ENCODE results near the gene GOLGA8T.
"Not testable (repeated sequence)": the region's sequence is repeated elsewhere in the genome, so short reads cannot be mapped to it uniquely, and the experiment has no call there.

GOLGA8T gene

GRCh38 chr15:30134751-30135150 lies at the start of gene GOLGA8T:
TSS of gene GOLGA8T (plus strand) at chr15:30135051. CDS start at chr15:30135149, 98 bp downstream.
- DNase-seq = not testable (repeated sequence)

DNA sequence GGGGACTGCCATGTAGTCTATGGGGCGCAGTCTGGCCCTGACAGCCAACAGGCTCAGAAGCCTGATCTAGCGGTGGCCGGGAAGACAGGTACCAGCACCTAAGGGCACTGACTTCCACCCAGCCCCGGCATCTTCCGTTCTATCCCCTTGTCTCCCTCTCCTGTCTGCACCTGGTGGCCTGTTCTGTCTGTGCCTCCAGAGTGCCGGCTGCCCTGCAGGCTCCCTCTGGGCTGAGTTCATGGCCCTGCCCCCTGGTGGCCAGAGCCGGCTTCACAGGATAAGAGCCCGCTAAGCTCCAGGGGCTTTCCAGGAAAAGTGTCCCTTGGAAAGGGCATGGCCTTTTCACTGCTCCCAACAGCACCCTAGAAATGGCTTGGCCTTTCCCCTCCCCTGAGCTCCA lies 37.0 kb upstream of the GOLGA8T start:
- not testable (repeated sequence) for DNase-seq

DNA sequence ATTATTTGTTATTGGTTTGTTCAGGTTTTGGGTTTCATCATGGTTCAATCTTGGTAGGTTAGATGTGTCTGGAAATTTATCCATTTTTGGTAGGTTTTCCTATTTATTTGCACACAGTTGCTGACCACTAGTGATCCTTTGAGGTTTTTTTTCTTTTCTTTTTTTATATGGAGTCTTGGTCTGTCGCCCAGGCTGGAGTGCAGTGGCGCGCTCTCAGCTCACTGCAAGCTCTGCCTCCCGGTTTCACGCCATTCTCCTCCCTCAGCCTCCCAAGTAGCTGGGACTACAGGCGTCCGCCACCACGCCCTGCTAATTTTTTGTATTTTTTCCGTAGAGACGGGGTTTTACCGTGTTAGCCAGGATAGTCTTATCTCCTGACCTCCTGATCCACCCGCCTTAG lies 32.0 kb upstream of the GOLGA8T start:
- not testable (repeated sequence) for DNase-seq

DNA sequence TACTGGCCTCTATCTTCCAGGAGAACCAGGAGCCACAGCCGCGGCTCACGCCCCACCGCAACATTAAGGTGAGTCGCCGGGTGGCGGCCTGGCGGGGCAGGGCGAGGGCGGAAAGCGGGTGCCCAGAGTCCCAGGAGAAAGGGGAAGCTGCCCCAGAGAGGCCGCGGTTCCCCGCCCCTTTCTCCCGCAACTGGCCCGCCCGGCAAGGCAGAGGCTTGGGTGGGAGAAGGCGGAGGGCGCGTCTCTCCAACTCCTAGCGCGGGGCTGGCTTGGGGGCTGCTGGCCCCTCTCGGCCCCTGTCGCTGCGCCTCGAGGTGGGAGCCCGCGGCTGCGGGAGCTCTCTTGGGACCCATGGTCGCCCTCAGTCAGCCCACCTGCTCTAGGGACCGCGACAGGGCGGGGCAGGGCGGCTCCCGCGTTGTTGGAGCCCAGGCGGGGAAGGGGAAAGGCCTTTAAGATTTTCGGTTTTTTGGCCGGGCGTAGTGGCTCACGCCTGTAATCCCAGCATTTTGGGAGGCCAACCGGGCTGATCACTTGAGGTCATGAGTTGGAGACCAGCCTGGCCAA lies 30.8 kb upstream of the GOLGA8T start:
- not testable (repeated sequence) for DNase-seq

- DNase-seq = not testable (repeated sequence)
Measured at GRCh38 chr15:30110591-30110990, 24.3 kb upstream of the GOLGA8T start.

DNA sequence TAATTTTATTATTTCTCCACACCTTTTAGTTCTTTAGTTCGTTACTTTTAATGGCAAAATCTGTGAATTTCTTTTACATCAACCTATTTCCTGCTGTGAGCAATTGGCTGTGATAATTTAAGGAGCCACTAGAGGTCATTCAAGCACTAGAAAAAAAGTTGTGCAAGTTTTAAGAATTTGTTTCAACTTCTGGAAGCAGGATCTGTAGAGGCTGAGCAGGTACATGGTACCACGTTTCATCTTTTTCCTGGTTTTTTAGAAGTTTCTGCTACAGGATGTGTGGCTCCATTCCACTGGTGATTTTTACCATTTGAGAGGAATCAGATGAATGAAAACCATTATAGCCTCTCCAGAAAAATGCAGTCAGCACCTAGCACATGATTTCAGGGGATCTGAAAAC lies 4.8 kb upstream of the GOLGA8T start:
- DNase-seq = not testable (repeated sequence)

DNA sequence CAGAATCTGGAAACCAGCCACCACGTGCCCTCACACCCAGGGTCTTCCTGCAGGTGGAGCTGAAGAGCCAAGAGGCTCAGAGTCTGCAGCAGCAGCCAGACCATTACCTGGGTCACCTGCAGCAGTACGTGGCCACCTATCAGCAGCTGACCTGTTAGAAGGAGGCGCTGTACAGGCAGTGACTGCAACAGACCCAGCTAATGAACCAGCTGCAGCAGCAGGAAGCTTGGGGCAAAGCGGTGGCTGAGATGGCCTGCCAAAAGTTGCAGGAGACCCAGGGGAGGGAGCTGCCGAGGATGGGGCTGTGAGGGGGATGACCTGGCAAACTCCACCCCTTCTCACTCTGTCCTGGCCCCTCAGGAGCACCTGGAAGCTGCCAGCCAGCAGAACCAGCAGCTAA lies 8.4 kb downstream of the GOLGA8T start:
- not testable (repeated sequence) for DNase-seq

DNA sequence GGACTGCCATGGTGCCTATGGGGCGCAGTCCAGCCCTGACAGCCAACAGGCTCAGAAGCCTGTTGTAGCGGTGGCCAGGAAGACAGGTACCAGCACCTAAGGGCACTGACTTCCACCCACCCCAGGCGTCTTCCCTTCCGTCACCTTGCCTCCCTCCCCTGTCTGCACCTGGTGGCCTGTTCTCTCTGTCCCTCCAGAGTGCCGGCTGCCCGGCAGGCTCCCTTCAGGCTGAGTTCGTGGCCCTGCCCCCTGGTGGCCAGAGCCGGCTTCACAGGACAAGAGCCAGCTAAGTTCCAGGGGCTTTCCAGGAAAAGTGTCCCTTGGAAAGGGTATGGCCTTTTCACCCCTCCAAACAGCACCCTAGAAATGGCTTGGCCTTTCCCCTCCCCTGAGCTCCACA lies 15.0 kb downstream of the GOLGA8T start:
- DNase-seq = not testable (repeated sequence)

DNA sequence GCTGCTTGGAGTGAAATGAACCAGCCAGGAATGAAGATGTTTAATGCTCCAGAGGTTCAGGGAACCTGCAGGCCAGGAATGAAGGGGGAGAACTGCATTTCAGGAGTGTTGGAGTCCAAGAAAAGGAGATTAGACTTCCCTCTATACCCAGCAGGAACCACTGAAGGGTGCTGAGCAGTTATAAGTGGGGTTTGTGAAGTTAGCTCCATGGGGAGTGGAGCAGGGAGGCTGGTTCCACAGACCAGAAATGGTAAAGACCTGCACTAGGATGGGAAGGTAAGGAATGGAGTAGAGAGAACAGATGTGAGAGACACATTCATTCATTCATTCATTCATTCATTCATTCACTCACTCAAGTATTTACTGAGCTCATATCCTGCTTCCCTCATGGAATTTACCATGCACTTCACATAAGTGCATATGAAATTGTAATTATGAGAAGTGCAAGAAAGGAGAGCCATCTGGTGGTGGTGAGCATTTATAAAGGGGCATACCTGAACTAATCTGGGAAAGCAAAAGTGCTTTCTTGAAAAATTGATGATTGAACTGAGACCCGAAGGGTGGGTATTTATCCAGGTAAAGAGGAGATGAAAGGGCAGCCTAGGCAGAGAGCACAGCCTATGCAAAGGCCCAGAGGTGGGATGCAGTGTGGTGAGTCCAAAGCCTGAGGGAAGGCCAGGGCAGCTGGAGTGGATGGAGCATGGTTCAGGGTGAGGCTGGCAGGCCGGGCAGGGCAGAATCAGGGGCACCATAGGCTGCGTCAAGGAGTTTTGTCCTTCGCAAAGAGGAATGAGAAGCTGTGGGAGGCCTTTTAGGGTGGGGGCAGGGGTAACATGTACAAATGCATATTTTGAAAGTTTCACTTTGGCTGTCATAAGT lies 27.9 kb downstream of the GOLGA8T start:
- not testable (repeated sequence) for DNase-seq

GRCh38 chr15:30163759-30164158 lies 28.9 kb downstream of the GOLGA8T start:
- not testable (repeated sequence) for DNase-seq

- DNase-seq = not testable (repeated sequence)
Measured at GRCh38 chr15:30164257-30164656, 29.4 kb downstream of the GOLGA8T start.

DNA sequence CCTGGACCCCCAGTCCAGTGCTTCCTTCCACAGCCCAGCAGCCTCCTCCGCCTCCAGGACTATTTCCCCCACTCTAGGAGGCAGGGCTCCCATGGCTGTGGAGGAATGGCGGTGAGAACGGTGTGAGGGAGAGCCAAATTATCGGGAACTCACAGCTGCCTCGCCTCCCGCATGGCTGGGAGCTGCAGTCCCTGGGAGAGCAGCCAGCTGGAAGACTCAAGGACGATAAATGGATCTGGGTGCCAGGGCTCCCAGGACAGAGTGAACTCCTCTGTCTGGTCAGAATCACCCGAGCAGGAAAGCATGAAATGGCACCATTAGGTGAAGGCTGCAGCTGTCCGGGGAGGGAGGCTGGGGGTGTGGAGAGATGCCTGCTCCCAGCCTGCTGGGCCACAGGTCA lies 32.6 kb downstream of the GOLGA8T start:
- not testable (repeated sequence) for DNase-seq

DNA sequence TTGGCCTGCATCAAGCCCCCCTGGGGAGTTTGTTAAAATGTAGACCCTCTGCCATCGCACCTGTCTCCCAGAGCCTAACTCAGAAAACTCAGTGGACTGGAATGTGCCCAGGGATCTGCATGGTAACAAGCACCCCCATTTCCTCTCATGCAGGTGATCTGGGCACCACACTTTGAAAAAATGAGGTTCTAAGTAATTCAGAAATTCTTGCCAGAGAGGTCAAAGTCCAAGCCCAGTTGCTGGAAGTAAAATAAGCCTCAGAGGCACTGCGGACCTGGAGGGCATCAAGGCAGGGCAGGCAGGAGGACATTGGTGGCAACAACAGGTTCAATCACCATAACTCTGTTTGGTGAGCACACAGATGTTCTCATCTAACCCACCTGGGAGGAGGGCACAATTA lies 33.0 kb downstream of the GOLGA8T start:
- not testable (repeated sequence) for DNase-seq

DNA sequence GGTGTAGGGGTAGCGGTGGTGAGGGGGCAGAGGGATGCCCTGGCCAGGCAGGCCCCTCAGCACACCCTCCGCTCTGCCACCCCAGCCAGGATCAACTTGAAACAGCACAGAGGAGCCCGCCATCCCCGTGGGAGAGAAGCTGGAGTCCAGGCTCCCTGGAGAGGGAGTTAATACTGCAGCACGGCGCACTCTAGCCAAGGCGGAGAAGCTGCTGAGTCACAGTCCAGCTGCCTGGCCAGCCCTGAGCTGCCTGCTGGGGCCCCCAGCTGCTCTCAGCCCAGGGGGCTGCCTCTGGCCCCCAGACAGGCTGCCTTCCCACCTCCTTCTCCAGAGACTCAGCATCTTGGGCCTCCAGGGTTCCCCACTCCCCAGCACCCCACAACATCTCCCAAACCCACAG lies 36.6 kb downstream of the GOLGA8T start:
- not testable (repeated sequence) for DNase-seq

DNA sequence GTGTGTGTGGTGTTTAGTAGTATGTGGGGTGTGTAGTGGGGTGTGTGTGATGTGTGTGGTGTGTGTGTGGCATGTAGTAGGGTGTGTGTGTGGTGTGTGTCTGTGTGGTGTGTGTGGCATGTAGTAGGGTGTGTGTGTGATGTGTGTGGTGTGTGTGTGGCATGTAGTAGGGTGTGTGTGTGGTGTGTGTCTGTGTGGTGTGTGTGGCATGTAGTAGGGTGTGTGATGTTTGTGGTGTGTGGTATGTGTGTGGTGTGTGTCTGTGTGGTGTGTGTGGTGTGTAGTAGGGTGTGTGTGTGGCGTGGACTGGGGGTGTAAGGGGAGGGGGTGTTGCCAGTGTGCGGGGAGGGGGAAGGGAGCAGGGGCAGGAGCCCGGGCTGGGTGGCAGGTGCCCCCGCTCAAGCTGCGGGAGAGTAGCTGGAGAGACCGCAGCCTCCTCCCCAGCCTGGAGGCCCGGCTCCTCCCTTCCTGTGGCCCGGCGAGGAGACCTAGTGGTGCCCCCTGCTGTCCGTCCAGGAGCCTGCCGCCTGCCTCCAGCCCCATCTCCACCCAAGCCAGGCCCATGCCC lies 38.3 kb downstream of the GOLGA8T start:
- not testable (repeated sequence) for DNase-seq

DNA sequence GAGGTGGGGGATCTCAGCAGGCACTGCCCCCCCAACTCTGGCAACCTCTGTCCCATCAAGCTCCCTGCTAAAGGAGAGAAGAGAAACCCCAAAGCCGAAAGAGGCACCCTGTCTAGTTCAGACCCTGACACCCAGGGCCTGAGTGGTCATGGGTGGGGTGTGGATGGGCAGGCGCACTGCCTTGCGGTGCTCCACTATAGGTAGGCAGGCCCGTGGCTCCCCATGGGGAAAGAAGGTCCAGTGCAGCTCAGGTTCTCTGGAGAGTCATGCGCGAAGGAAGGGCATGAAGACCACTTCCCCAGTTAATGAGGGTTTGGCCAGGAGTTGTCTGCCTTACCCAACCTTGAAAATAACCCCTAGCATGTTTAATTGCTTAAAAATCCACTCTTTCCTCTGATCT lies 40.4 kb downstream of the GOLGA8T start:
- not testable (repeated sequence) for DNase-seq

DNA sequence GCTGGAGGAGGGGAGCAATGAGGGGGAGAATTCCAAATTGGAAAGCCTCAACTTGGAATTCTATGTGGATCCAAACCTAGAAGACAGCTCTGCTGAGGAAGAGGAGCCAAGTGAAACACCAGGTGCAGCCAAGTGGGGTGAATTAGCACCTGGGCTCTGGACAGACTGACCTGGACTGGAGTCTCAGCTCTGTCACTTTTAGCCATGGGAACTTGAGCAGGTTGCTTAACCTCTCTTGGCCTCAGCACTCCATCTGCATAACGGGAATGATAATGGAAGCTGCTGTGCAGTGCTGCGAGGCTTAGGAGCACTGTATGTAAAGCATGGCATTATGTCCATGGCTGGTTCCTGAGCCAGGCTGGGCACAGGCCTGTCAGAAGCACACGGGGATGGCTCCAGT lies 41.8 kb downstream of the GOLGA8T start:
- not testable (repeated sequence) for DNase-seq

DNA sequence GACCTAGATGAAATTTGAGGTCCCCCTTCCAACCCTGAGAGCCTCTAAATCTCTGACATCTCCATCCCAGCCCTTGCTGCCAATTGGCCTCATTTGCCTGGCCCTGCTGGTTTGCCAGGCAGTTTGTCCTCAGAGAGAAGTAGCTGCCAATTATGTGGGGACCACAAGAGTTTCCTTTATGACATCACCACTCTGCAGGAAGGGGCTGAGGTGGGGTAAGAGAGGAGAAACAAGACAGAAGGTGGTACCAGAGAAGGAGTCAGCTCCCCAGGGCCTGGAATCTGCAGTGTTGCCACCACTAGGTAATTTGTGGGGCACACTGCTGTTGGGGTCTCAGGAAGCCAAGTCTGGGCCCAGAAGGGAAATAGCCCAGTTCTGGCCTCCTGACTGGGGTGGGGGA lies 45.0 kb downstream of the GOLGA8T start:
- not testable (repeated sequence) for DNase-seq

DNA sequence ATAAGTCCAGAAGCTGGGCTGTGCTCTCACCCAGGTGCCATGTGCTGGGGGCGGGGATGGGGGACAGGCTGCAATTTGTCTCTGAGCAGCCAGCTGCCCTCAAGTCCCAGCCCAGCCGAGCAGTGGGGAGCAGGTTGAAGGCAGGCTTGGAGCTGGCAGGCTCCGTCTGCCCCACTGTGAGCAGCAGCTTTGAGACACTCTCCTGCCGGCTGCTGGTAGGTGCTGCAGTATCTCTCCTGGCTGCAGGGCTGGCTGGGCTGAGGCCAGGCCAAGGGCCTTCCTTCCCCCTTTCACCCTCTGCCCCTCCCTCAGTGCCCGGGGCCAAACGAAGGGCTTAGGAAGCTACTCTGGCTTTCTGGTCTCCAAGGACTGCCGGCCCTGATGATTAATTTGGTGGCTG lies 50.6 kb downstream of the GOLGA8T start:
- DNase-seq = not testable (repeated sequence)

DNA sequence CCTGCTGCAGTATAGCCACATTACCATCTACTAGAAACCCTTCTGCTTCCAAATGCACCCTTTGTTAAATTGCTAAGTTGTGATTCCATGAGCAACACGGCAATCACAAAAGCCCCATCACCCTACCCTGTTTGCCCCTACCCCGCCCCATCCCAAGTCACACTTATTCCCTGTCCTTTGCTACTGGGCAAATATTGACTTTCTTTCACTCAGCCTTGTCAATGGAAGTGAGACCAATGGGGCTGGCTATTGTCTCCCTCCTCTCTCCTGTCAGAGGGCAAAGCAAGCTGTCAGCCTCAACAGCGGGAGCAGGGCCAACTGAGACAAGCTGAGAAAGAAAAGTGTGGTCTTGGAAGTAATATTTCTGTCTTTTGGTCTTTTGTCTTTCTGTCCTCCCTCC lies 52.6 kb downstream of the GOLGA8T start:
- DNase-seq = not testable (repeated sequence)

DNA sequence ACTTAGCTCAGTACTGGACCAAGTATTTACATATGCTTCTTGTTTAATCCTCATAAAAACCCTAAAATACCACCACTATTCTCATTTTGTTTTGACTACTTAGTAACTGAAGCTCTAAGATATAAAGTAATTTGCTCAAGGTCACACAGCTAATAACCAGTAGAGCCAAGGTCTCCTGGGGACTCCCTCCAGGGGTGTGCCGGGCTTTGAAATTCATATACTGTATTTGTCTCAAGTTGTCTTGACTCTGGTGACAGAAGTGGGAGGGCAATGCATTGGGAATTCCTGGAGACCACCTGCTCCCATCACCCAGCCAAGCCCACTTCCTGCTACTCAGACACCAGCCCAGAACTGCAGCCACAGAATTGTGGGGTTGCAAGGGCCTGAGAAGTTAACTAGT lies 54.9 kb downstream of the GOLGA8T start:
- not testable (repeated sequence) for DNase-seq

DNA sequence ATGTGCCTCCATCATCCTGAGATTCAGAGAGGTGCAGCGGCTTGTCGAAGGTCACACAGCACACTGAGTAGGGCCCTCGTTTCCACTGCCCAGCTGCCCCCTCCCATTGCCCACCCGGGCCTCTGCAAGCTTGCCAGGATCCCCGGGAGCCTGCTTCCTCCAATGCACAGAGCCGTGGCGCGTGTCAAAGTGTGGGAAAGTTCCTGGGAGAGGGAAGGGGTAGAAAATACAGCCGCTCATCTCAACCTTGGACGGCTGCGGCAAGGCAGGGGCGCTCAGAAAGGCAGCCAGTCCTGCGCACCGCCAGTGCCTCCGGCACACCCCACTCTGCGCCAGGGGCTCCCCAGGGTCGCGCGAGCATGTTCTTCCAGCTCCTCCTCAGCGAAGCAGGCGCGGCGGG lies 56.3 kb downstream of the GOLGA8T start:
- not testable (repeated sequence) for DNase-seq

DNA sequence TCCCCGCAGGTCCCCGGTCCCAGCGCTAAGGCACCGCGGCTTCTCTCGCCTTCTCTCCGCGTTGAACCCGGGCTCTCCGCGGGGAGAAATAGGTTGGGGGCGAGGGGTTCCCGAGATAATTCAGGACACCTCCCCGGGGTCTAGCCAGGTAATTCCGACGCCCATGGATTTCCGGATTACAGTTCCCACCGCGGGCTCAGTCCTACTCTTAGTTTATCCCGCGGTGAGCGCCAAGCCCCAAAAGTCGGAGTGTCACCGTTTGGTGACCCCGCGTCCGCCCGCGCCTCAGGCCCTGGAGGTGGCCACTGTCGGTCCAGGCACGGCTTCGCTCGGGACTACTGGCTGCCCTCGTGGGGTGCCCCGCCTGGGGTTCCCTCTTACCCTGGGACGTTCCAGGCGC lies 56.8 kb downstream of the GOLGA8T start:
- DNase-seq = not testable (repeated sequence)

Data from NCI-H1417 treated with DMSO at 0.1 percent for 48 hours (cell line).